GM12878 (cell line): ENCODE data around the gene TMEM89. TPM values are rescaled to one million over a fixed set of nuclear protein-coding genes. Genes with fewer than 3 reads are reported as not detected.

Experiments
- ATAC-seq: fragments of 200-7000 bp; cut with Tn5 transposase; 3 replicates; pipeline ENCODE4 v1.9.1; 2020; ENCODE audit warnings: mild to moderate bottlenecking, moderate library complexity
- BruUV-seq: library from RNA; stranded (reverse); fragments of 400-500 nt; replicated peaks from 2 replicates; lab custom pipeline; 2021; lab: Mats Ljungman, UMichigan
- CTCF ChIA-PET: fragments of 300-600 bp; sonication (Branson Sonifier 250); formaldehyde crosslinking; extraction: SDS; loops from one replicate; lab custom pipeline; 2021; ENCODE audit warnings: inconsistent platforms; lab: Yijun Ruan, JAX
- POLR2A ChIA-PET: fragments of 350-600 bp; formaldehyde crosslinking; extraction: SDS; loops from one replicate; lab custom pipeline; 2021; ENCODE audit warnings: inconsistent platforms; lab: Charles Lee
- RAD21 ChIA-PET: fragments of 300-600 bp; sonication (Branson Sonifier 250); formaldehyde crosslinking; loops from one replicate; lab custom pipeline; 2023; ENCODE audit warnings: antibody characterized with exemption; ENCODE audit not compliant: unreplicated experiment; lab: Charles Lee
- SMC1A ChIA-PET: fragments of 300-600 bp; sonication (Branson Sonifier 250); formaldehyde crosslinking; loops from one replicate; lab custom pipeline; 2023; ENCODE audit not compliant: unreplicated experiment, uncharacterized antibody; lab: Charles Lee
- DNase-seq: peaks from one replicate; pipeline ENCODE4 v3.0.0-alpha.2; 2011; ENCODE audit warnings: low read depth, low spot score
- FAIRE-seq: peaks from 3 replicates; lab custom pipeline; 2011; peaks lifted over from hg19 to GRCh38; lab: Jason Lieb, UNC
- H2AFZ ChIP-seq: 2 replicates; pipeline ENCODE4 v1.6.0; 2011; ENCODE audit warnings: low read depth, low read length, control low read depth; ENCODE audit not compliant: control insufficient read depth
- H3K27ac ChIP-seq: 2 replicates; pipeline ENCODE4 v1.5.1; 2011; ENCODE audit warnings: control low read depth; ENCODE audit not compliant: control insufficient read depth, insufficient read depth
- H3K27me3 ChIP-seq, 2 experiments: replicated peaks in 1 of 2; 2 replicates each; pipeline versions ENCODE4 v1.6.0 to v1.6.1; 2011; ENCODE audit warnings: low read length in 1 of 2; ENCODE audit not compliant: control insufficient read depth in 2 of 2, insufficient read depth in 2 of 2
- H3K36me3 ChIP-seq, 2 experiments: 2 replicates each; pipeline ENCODE4 v1.5.1; 2011; ENCODE audit warnings: low read length in 1 of 2; ENCODE audit not compliant: control insufficient read depth in 2 of 2, insufficient read depth in 2 of 2
- H3K4me1 ChIP-seq: 2 replicates; pipeline ENCODE4 v1.6.1; 2011; ENCODE audit warnings: mild to moderate bottlenecking, low read length, moderate library complexity, mixed read lengths; ENCODE audit not compliant: control insufficient read depth, insufficient read depth
- H3K4me2 ChIP-seq: 2 replicates; pipeline ENCODE4 v1.6.0; 2011; ENCODE audit warnings: control low read depth; ENCODE audit not compliant: control insufficient read depth, insufficient read depth
- H3K4me3 ChIP-seq: fragments of 200-600 bp; sonication (generic); 2 replicates; pipeline ENCODE4 v1.5.1; 2016
- H3K79me2 ChIP-seq: 2 replicates; pipeline ENCODE4 v1.6.0; 2011; ENCODE audit warnings: low read length; ENCODE audit not compliant: control insufficient read depth, insufficient read depth
- H3K9ac ChIP-seq: 2 replicates; pipeline ENCODE4 v1.8.0; 2011; ENCODE audit warnings: low read length, control low read depth, mixed read lengths; ENCODE audit not compliant: control insufficient read depth, insufficient read depth
- H3K9me3 ChIP-seq: replicated peaks from 3 replicates; pipeline ENCODE4 v1.5.1; 2011; ENCODE audit warnings: mild to moderate bottlenecking, low read length; ENCODE audit not compliant: control insufficient read depth, insufficient read depth
- H4K20me1 ChIP-seq: 2 replicates; pipeline ENCODE4 v1.6.0; 2011; ENCODE audit not compliant: control insufficient read depth, insufficient read depth
- CBX5 ChIP-seq: sonication (generic); IDR thresholded peaks from 2 replicates; pipeline ENCODE4 v1.6.1; 2016; ENCODE audit warnings: low read depth, moderate library complexity, mild to moderate bottlenecking, inconsistent platforms
- IKZF1 ChIP-seq: fragments of 450-650 bp; conservative IDR thresholded peaks from 2 replicates; pipeline ENCODE4 v1.6.1; 2017; ENCODE audit warnings: antibody characterized with exemption, mild to moderate bottlenecking
- JUND ChIP-seq: IDR thresholded peaks from 2 replicates; pipeline ENCODE4 v1.6.1; 2012; ENCODE audit warnings: low read depth, mild to moderate bottlenecking, low read length, improper control_type of control experiment, moderate library complexity
- MXI1 ChIP-seq: fragments of 150-350 bp; IDR thresholded peaks from 2 replicates; pipeline ENCODE4 v1.6.1; 2011; ENCODE audit warnings: low read depth, mild to moderate bottlenecking, inconsistent platforms, low read length, improper control_type of control experiment
- PML ChIP-seq: IDR thresholded peaks from 2 replicates; pipeline ENCODE4 v1.6.1; 2012; ENCODE audit warnings: low read length, inconsistent platforms
- TAF1 ChIP-seq: IDR thresholded peaks from 2 replicates; pipeline ENCODE4 v1.6.1; 2011; ENCODE audit warnings: mild to moderate bottlenecking, low read depth, low read length, borderline replicate concordance
- WGBS: methylation state at CpG from one replicate; pipeline ENCODE4 v1.1.6; 2016; ENCODE audit warnings: low lambda C conversion rate; ENCODE audit not compliant: insufficient replicate concordance, insufficient coverage; ENCODE audit errors: missing lambda C conversion rate; 5-methylcytosine and 5-hydroxymethylcytosine counted together
- in situ Hi-C: fragments of 300-500 bp; cut with MboI; formaldehyde crosslinking; loops from 9 replicates; pipeline ENCODE4 v1.14.3; 2018; ENCODE audit warnings: mixed read lengths
- intact Hi-C: fragments of 100-400 bp; cut with micrococcal nuclease; formaldehyde crosslinking; loops from one replicate; pipeline ENCODE4 v1.14.2; 2022; ENCODE audit not compliant: unreplicated experiment
- polyA plus RNA-seq, 11 experiments: library from polyadenylated mRNA; depleted of rRNA in 4 of 11; unstranded in 6 of 11; stranded (reverse) in 5 of 11; fragments of >200 nt; fragmentation: Nextera tagmentation in 4 of 11; fragmentation: Illumina TruSeq in 1 of 11; extraction: Ambion mirVana in 4 of 11; extraction: Trizol in 1 of 11; gene quantifications; 1 replicate in 1 of 11; 2 replicates in 10 of 11; pipeline versions ENCODE4 v1.2.1 to v1.2.3, GENCODE V29; 2011 to 2016; ENCODE audit warnings: inconsistent platforms in 2 of 11, missing spikeins in 2 of 11, low read depth in 1 of 11
- total RNA-seq, 4 experiments: library from RNA; depleted of rRNA in 3 of 4; stranded (reverse); fragments of >200 nt in 3 of 4; fragmentation: Illumina TruSeq in 1 of 4; extraction: Trizol in 1 of 4; gene quantifications; 2 replicates each; pipeline versions ENCODE4 v1.2.1 to v1.2.3, GENCODE V29; 2013 to 2021
- TF ChIP-seq, protein P1 (sequence below): IDR thresholded peaks from 2 replicates; pipeline ENCODE4 v1.6.1; 2011; ENCODE audit warnings: low read depth, mild to moderate bottlenecking, low read length, moderate library complexity, borderline replicate concordance; ENCODE audit errors: extremely low read depth
- TF ChIP-seq, protein P2 (sequence below): fragments of 150-350 bp; IDR thresholded peaks from 2 replicates; pipeline ENCODE4 v1.6.1; 2016; ENCODE audit warnings: low read depth, low read length

TMEM89 gene
- total and polyA plus RNA-seq, 10 of the 15 experiments (the other 5 are each of a cell fraction or from before 2014, with no cell fraction given), result not detected

DNA sequence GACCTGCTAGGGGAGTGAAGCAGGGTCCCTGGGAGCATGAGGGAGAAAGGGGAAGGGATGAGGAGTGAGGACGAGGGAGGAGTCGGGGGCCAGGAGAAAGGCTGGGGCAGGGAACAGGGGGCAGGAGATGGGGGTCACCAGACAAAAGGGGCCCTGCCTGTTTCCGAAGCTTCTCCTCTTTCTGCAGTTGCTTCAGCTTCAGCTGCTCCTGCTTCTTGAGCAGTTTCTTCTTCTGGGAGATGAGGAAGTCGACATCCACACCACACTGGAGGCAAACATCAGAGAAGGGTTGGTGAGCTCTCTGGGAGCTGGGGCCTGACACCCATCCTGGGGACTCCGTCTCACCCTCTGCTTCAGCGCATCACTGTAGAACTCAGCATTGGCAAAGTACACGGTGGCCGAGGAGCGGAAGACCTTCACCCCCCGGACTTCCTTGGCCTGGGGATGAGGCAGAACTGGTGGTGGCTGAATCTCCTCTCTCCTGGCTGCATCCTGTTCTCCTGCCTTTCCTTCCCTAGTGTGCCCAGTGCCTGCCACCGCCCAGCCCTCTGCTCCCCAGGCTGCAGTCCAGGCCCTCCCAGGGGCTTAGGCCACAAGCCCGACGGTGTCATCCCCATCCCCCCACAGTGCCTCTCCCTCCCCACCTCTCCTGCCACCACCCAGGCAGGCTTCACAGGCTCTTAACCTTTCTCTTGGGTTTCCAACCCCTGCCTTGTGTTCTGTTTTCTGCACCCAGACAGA is 6.9 kb upstream of the TMEM89 start:
- TF ChIP-seq TAF1, result no peak
- TF ChIP-seq, protein P1, sequence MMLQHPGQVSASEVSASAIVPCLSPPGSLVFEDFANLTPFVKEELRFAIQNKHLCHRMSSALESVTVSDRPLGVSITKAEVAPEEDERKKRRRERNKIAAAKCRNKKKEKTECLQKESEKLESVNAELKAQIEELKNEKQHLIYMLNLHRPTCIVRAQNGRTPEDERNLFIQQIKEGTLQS, result no peak
- no peak for TF ChIP-seq JUND
- TF ChIP-seq IKZF1, result no peak
- no peak for TF ChIP-seq MXI1
- TF ChIP-seq PML, result no peak
- no peak for TF ChIP-seq CBX5
- TF ChIP-seq, protein P2, sequence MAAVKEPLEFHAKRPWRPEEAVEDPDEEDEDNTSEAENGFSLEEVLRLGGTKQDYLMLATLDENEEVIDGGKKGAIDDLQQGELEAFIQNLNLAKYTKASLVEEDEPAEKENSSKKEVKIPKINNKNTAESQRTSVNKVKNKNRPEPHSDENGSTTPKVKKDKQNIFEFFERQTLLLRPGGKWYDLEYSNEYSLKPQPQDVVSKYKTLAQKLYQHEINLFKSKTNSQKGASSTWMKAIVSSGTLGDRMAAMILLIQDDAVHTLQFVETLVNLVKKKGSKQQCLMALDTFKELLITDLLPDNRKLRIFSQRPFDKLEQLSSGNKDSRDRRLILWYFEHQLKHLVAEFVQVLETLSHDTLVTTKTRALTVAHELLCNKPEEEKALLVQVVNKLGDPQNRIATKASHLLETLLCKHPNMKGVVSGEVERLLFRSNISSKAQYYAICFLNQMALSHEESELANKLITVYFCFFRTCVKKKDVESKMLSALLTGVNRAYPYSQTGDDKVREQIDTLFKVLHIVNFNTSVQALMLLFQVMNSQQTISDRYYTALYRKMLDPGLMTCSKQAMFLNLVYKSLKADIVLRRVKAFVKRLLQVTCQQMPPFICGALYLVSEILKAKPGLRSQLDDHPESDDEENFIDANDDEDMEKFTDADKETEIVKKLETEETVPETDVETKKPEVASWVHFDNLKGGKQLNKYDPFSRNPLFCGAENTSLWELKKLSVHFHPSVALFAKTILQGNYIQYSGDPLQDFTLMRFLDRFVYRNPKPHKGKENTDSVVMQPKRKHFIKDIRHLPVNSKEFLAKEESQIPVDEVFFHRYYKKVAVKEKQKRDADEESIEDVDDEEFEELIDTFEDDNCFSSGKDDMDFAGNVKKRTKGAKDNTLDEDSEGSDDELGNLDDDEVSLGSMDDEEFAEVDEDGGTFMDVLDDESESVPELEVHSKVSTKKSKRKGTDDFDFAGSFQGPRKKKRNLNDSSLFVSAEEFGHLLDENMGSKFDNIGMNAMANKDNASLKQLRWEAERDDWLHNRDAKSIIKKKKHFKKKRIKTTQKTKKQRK, result no peak
- Histone ChIP-seq H2AFZ (no peak overlapping the region), H3K9me3 (no peaks in the 10 kb centered on the region), H3K4me1 (no peaks in the 10 kb centered on the region), H3K4me3 (no peak overlapping the region), H3K9ac (no peak overlapping the region), H3K27ac (no peak overlapping the region), H3K36me3 (peaks cover 0 to 8% of the 10 kb centered on the region in 2 experiments; a peak in 3 of 4 replicates), H3K4me2 (no peak overlapping the region), H3K79me2 (no peaks in the 10 kb centered on the region), H3K27me3 (no peaks in the 10 kb centered on the region), H4K20me1 (no peaks in the 10 kb centered on the region)
- no TSS peak for BruUV-seq
- RAD21 ChIA-PET, result interaction anchor here (0.6 kb wide), 1 partner anchor 84 kb away, joined by 4 read pairs; no protein-coding TSS in a partner anchor
- intact Hi-C loops, result no loop called here
- POLR2A ChIA-PET, result no interaction called here
- in situ Hi-C loops, result no loop called here
- SMC1A ChIA-PET, result no interaction called here
- WGBS, result 84% methylated on average over 11 of the region's 13 CpGs
- ATAC-seq (no peak), FAIRE-seq (no peak), DNase-seq (no peak)
- CTCF ChIA-PET, result no interaction called here
